Measurements from ENCODE around the gene FOXN3.

DNA sequence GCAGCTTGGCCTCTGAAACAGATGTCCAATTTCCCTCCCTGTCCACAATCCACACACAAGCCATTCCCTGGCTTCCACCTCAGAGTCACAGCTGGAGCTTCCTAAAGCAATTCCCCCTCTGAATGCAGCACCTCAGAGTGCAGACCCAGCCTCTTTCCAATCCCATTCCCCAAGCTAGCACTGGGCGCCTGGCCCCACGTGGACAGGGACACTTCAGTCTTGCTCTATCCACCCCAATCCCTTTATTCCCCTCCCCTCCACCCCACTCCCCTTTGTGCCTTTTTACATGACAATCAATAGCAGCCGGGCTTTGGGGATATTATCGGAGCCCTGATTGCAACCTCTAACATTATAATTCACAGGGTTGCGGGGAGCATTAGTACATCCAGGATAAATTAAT, 300.0 kb downstream of the FOXN3 start:
- TF ChIP-seq, protein P1, sequence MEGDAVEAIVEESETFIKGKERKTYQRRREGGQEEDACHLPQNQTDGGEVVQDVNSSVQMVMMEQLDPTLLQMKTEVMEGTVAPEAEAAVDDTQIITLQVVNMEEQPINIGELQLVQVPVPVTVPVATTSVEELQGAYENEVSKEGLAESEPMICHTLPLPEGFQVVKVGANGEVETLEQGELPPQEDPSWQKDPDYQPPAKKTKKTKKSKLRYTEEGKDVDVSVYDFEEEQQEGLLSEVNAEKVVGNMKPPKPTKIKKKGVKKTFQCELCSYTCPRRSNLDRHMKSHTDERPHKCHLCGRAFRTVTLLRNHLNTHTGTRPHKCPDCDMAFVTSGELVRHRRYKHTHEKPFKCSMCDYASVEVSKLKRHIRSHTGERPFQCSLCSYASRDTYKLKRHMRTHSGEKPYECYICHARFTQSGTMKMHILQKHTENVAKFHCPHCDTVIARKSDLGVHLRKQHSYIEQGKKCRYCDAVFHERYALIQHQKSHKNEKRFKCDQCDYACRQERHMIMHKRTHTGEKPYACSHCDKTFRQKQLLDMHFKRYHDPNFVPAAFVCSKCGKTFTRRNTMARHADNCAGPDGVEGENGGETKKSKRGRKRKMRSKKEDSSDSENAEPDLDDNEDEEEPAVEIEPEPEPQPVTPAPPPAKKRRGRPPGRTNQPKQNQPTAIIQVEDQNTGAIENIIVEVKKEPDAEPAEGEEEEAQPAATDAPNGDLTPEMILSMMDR (IDR thresholded peaks at IDR 0.05): no peak
- TF ChIP-seq POLR2A (IDR thresholded peaks at IDR 0.05): no peak
